BLaER1 treated with 17β-estradiol and CSF1 and Interleukin-3, amounts not matched to agents 10 nM and 100 nM (cell line): ENCODE results near the gene SOAT1.
A peak's percentile ranks its signal among the peaks of the same experiment; 100 is the strongest.

Source experiments
- H3K27ac ChIP-seq, 11 experiments: shearing (Covaris generic); formaldehyde crosslinking; 2 replicates each; pipeline ENCODE4 v1.8.1; 2022
- H3K27me3 ChIP-seq, 11 experiments: shearing (Covaris generic); formaldehyde crosslinking; 2 replicates each; pipeline ENCODE4 v1.8.1; 2022
- H3K36me3 ChIP-seq, 11 experiments: shearing (Covaris generic); formaldehyde crosslinking; 2 replicates each; pipeline ENCODE4 v1.8.1; 2022
- H3K4me1 ChIP-seq, 10 experiments: shearing (Covaris generic); formaldehyde crosslinking; 2 replicates each; pipeline ENCODE4 v1.8.1; 2022
- H3K4me2 ChIP-seq, 11 experiments: shearing (Covaris generic); formaldehyde crosslinking; 2 replicates each; pipeline ENCODE4 v1.8.1; 2022
- H3K4me3 ChIP-seq, 10 experiments: shearing (Covaris generic); formaldehyde crosslinking; 2 replicates each; pipeline ENCODE4 v1.8.1; 2022
- H3K9ac ChIP-seq, 11 experiments: shearing (Covaris generic); formaldehyde crosslinking; 2 replicates each; pipeline ENCODE4 v1.8.1; 2022
- H3K9me3 ChIP-seq, 11 experiments: shearing (Covaris generic); formaldehyde crosslinking; replicated peaks in 1 of 11; 2 replicates each; pipeline ENCODE4 v1.8.1; 2022
- H4K20me1 ChIP-seq, 11 experiments: shearing (Covaris generic); formaldehyde crosslinking; 2 replicates each; pipeline ENCODE4 v1.8.1; 2022
- Cebpa-rat ChIP-seq, 11 experiments: shearing (Covaris generic); IDR thresholded peaks; 2 replicates each; pipeline ENCODE4 v1.8.1; 2022

Gene SOAT1

DNA sequence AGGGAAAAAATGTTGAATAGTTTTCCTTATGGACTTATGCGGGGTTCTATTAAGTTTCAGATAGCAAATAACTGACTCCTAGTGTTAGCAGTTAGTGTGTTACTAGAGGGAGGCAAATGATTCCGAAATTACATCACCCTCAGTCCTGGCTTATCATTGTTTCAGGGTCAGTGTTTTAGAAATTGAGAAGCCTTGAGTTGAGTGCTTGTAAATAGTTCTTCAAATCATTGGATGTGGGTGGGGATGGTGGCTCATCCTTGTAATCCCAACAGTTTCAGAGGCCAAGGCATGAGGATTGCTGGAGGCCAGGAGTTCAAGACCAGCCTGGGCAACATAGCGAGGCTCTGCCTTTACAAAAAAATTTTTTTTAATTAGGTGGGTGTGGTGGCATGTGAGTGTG, 21.3 kb downstream of the SOAT1 start:
- TF ChIP-seq Cebpa-rat (IDR thresholded peaks at IDR 0.05) = no peak
- H3K9ac ChIP-seq = no peak overlapping the region
- H3K4me3 ChIP-seq = no peak overlapping the region
- no peak overlapping the region for H3K4me2 ChIP-seq
- peaks cover 0 to 15% (median 0%) of the 10 kb centered on the region in 10 experiments; a peak in 6 of 20 replicates for H3K4me1 ChIP-seq
- H3K27ac ChIP-seq = no peak overlapping the region
- peaks cover under 1 to 13% (median 9%) of the 10 kb centered on the region in 11 experiments; a peak in 18 of 22 replicates for H3K9me3 ChIP-seq
- H3K27me3 ChIP-seq = no peaks in the 10 kb centered on the region
- peaks cover 32 to 86% (median 60%) of the 10 kb centered on the region in 11 experiments; a peak in 20 of 22 replicates for H3K36me3 ChIP-seq
- H4K20me1 ChIP-seq = peaks cover 0 to 30% (median 3%) of the 10 kb centered on the region in 11 experiments; a peak in 7 of 22 replicates

DNA sequence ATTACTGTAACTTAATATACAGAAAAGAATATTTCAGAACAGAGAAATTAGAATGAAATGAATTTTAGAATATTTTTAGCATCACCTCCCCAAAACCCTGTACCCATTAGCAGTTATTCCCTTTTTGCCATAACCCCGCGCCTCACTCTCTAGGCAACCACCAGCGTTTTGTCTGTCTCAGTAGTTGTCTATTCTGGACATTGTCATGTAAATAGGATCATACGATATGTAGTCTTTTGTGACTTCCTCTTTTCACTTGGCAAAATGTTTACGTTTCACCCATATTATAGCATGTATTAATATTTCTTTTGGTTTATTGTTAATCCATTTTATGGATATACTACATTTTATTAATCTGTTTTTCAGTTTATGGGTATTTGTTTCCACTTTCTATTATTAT, 24.9 kb downstream of the SOAT1 start:
- no peak overlapping the region for H3K4me2 ChIP-seq

DNA sequence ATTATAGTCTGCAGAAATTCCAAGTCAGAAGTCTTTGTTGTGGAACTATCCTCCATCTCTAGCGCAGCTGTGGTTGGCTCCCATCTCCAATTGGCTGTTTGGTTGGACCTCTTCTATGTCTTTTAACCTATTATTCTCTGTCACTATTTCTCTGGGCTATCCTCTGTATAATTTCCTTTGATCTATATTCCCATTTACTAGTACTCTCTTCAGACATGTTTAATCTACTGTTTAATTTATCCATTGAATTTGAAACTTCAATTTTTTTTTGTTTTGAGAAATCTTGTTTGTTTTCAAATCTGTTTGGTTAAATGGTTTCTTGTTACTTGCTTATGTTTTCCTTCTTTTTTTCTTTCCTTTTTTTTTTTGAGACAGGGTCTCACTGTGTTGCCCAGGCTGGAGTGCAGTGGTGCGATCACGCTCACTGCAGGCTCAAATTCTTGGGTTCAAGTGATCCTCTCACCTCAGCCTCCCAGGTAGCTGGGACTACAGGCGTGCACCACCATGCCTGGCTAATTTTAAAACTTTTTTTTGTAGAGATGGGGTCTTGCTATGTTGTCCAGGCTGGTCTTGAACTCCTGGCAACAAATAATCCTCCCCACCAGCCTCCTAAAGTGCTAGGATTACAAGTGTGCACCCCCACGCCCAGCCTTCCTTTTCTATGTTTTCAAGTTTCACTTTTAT, 28.1 kb downstream of the SOAT1 start:
- no peak for TF ChIP-seq Cebpa-rat (IDR thresholded peaks at IDR 0.05)
- peaks cover 14 to 33% (median 28%) of the 10 kb centered on the region in 11 experiments; a peak in 20 of 22 replicates for H3K9me3 ChIP-seq
- peaks cover 52 to 96% (median 72%) of the 10 kb centered on the region in 11 experiments for H3K36me3 ChIP-seq

More for the DNA sequence above, 24.9 kb downstream of the SOAT1 start:
- no peak overlapping the region for H3K4me3 ChIP-seq
- H3K4me1 ChIP-seq = peaks cover 0 to 4% (median 0%) of the 10 kb centered on the region in 10 experiments; a peak in 1 of 20 replicates
- H4K20me1 ChIP-seq = peaks cover 0 to 21% (median 0%) of the 10 kb centered on the region in 11 experiments; a peak in 7 of 22 replicates
- peaks cover 35 to 92% (median 64%) of the 10 kb centered on the region in 11 experiments for H3K36me3 ChIP-seq
- H3K9ac ChIP-seq = no peak overlapping the region
- H3K27me3 ChIP-seq = no peaks in the 10 kb centered on the region
- no peak overlapping the region for H3K27ac ChIP-seq
- peaks cover 14 to 33% (median 28%) of the 10 kb centered on the region in 11 experiments; a peak in 20 of 22 replicates for H3K9me3 ChIP-seq
- no peak for TF ChIP-seq Cebpa-rat (IDR thresholded peaks at IDR 0.05)

GRCh38 chr1:179322557-179322956, 29.0 kb downstream of the SOAT1 start:
- TF ChIP-seq Cebpa-rat (IDR thresholded peaks at IDR 0.05) = no peak
- Histone ChIP-seq H3K4me1 (peaks cover 0 to 4% (median 0%) of the 10 kb centered on the region in 10 experiments; a peak in 1 of 20 replicates), H3K27ac (no peak overlapping the region), H3K9me3 (peaks cover 14 to 33% (median 28%) of the 10 kb centered on the region in 11 experiments; a peak in 20 of 22 replicates), H3K4me2 (no peak overlapping the region), H3K36me3 (peaks cover 60 to 98% (median 78%) of the 10 kb centered on the region in 11 experiments), H3K27me3 (no peaks in the 10 kb centered on the region), H4K20me1 (no peaks in the 10 kb centered on the region), H3K9ac (no peak overlapping the region), H3K4me3 (no peak overlapping the region)

More for the DNA sequence above, 28.1 kb downstream of the SOAT1 start:
- H3K4me3 ChIP-seq = no peak overlapping the region
- H3K4me2 ChIP-seq = no peak overlapping the region
- no peak overlapping the region for H3K27ac ChIP-seq
- H3K27me3 ChIP-seq = no peaks in the 10 kb centered on the region
- H4K20me1 ChIP-seq = no peaks in the 10 kb centered on the region
- peaks cover 0 to 4% (median 0%) of the 10 kb centered on the region in 10 experiments; a peak in 1 of 20 replicates for H3K4me1 ChIP-seq
- no peak overlapping the region for H3K9ac ChIP-seq

DNA sequence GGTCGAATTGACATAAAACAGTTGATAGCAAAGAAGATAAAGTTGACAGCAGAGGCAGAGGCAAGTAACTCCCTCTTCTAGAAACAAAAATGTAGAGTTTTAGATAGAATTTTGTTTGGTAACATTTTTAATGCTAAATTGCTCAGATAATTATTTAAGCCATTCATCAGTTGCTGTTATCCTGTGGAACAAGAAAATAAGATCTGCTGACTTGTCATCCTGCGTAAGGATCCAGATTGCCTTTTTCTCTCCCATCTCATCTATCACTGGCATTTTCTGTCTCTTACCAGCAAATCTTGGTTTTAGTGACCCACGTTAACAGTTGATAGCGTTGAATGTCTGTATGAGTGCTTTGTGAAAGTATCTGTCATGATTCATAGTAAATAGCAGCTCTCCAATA, 29.8 kb downstream of the SOAT1 start:
- H3K27ac ChIP-seq = no peak overlapping the region
- peaks cover 14 to 35% (median 31%) of the 10 kb centered on the region in 11 experiments; a peak in 20 of 22 replicates for H3K9me3 ChIP-seq
- H4K20me1 ChIP-seq = no peaks in the 10 kb centered on the region
- H3K4me1 ChIP-seq = peaks cover 0 to 7% (median 0%) of the 10 kb centered on the region in 10 experiments; a peak in 1 of 20 replicates
- H3K36me3 ChIP-seq = peaks cover 68 to 99% (median 83%) of the 10 kb centered on the region in 11 experiments
- no peaks in the 10 kb centered on the region for H3K27me3 ChIP-seq
- H3K4me3 ChIP-seq = no peak overlapping the region
- TF ChIP-seq Cebpa-rat (IDR thresholded peaks at IDR 0.05) = no peak
- no peak overlapping the region for H3K9ac ChIP-seq
- H3K4me2 ChIP-seq = no peak overlapping the region

- Histone ChIP-seq H3K4me1 (0 out of 20 replicates have a peak, but pooled peaks cover 0 to 7% (median 0%) of the 10 kb centered on the region in 10 experiments), H3K9me3 (peaks cover 20 to 32% (median 30%) of the 10 kb centered on the region in 11 experiments; a peak in 21 of 22 replicates), H3K27me3 (no peaks in the 10 kb centered on the region), H3K9ac (no peak overlapping the region), H3K27ac (no peak overlapping the region), H3K4me3 (no peak overlapping the region), H4K20me1 (no peaks in the 10 kb centered on the region), H3K36me3 (peaks cover 70 to 100% (median 83%) of the 10 kb centered on the region in 11 experiments), H3K4me2 (no peak overlapping the region)
- no peak for TF ChIP-seq Cebpa-rat (IDR thresholded peaks at IDR 0.05)
Measured at GRCh38 chr1:179325836-179326235, 32.2 kb downstream of the SOAT1 start.

- Histone ChIP-seq H3K27ac (no peak overlapping the region; a peak in 1 of 22 replicates), H3K27me3 (no peaks in the 10 kb centered on the region), H3K9ac (no peak overlapping the region), H3K4me2 (no peak overlapping the region), H3K36me3 (peaks cover 61 to 96% (median 75%) of the 10 kb centered on the region in 11 experiments), H4K20me1 (no peaks in the 10 kb centered on the region), H3K4me1 (0 out of 20 replicates have a peak, but pooled peaks cover 0 to 7% (median 0%) of the 10 kb centered on the region in 10 experiments), H3K4me3 (no peak overlapping the region), H3K9me3 (peaks cover 14 to 24% (median 21%) of the 10 kb centered on the region in 11 experiments; a peak in 21 of 22 replicates)
- TF ChIP-seq Cebpa-rat (IDR thresholded peaks at IDR 0.05) = no peak
Measured at GRCh38 chr1:179326746-179327145, 33.1 kb downstream of the SOAT1 start.

DNA sequence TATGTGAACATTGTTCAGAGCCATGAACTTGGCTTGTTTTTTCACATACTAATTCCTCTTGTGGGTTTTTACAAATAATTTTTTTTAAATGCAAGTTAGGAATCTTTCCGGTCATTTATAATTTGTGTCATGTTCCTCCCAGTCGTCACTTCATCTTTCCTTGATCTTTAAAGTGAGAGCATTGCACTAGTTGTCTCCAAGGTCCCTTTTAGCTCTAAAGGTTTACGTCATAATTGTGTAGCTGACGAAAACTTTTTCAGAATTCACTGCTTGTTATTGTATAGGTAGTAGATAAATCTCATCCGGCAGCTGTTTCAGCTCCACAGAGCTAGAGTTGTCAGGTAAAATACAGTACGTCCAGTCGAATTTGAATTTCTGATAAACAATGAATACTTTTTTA, 33.6 kb downstream of the SOAT1 start:
- H3K4me1 ChIP-seq = 0 out of 20 replicates have a peak, but pooled peaks cover 0 to 7% (median 0%) of the 10 kb centered on the region in 10 experiments
- no peak for TF ChIP-seq Cebpa-rat (IDR thresholded peaks at IDR 0.05)
- H3K27ac ChIP-seq = peak overlapping the region in 2 of 11 experiments; percentile 29 to 40; a peak in 3 of 22 replicates
- no peak overlapping the region for H3K4me2 ChIP-seq
- no peaks in the 10 kb centered on the region for H4K20me1 ChIP-seq
- H3K27me3 ChIP-seq = no peaks in the 10 kb centered on the region
- peaks cover 14 to 24% (median 18%) of the 10 kb centered on the region in 11 experiments; a peak in 21 of 22 replicates for H3K9me3 ChIP-seq
- no peak overlapping the region for H3K4me3 ChIP-seq
- H3K9ac ChIP-seq = no peak overlapping the region
- peaks cover 58 to 94% (median 71%) of the 10 kb centered on the region in 11 experiments for H3K36me3 ChIP-seq

- no peak overlapping the region for H3K4me3 ChIP-seq
Measured at GRCh38 chr1:179327679-179328078, 34.1 kb downstream of the SOAT1 start.

More at GRCh38 chr1:179327679-179328078, 34.1 kb downstream of the SOAT1 start:
- Histone ChIP-seq H3K4me2 (no peak overlapping the region), H3K36me3 (peaks cover 58 to 94% (median 72%) of the 10 kb centered on the region in 11 experiments), H3K27me3 (no peaks in the 10 kb centered on the region), H3K9ac (no peak overlapping the region), H4K20me1 (no peaks in the 10 kb centered on the region), H3K9me3 (peaks cover 14 to 24% (median 18%) of the 10 kb centered on the region in 11 experiments; a peak in 21 of 22 replicates), H3K27ac (peak overlapping the region in 3 of 11 experiments; percentile 5 to 64 (median 59); a peak in 4 of 22 replicates), H3K4me1 (0 out of 20 replicates have a peak, but pooled peaks cover 0 to 7% (median 0%) of the 10 kb centered on the region in 10 experiments)
- TF ChIP-seq Cebpa-rat (IDR thresholded peaks at IDR 0.05) = no peak
